Measurements from ENCODE around the gene CHAD.

DNA sequence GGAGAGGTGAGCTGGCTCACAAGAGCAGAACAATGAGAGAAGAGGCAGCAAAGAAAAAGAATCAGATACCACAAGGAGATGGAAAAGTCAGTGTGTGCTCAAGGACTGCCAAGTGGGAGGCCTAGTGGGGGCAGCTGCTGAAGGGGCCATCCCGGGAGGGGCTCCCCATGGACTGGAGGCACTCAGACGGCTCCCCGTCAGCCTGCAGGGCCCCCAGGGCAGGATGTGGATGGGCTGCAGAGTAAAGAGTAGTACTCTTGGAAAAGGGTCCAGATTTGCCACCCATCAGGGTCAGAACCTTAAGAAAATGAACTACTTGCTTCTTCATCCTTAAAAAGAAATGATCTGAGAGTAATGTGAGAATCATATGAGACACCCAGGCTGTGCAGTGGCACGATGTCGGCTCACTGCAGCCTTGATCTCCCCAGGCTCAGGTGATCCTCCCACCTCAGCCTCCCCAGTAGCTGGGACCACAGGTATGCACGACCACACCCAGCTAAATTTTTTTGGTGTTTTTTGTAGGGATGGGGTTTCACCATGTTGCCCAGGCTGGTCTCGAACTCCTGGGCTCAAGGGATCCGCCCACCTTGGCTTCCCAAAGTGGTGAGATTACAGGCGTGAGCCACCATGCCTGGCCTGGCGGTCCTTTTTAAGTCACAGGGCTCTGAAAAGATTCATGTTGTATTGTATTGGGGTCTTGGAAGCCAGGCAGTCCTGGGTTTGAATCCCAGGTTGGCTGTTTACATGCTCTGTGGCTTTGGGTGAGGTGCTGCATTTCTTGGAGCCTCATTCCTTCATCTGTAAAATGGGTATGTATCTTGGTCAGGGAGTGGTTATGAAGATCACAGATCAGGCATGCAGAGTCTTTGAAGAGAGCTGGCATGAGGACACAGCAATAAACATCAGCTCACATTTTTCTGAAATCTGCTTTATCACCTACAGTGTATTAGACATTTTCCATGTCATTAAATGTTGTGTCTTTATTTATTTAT, 27.5 kb downstream of the CHAD start:
- TF ChIP-seq CTCF (IDR thresholded peaks at IDR 0.05), result no peak
- TF ChIP-seq POLR2A (IDR thresholded peaks at IDR 0.05), result no peak

Data from body of pancreas (tissue), 4 donors.